CD4-positive, alpha-beta T cell (primary cell): Measurements from ENCODE around the gene VPS37D. TPM values are rescaled to one million over a fixed set of nuclear protein-coding genes. Genes with fewer than 3 reads are reported as not detected.

Experiments used
- ATAC-seq: fragments of 200-7000 bp; cut with Tn5 transposase; one replicate; pipeline ENCODE4 v1.10.0; 2022; ENCODE audit warnings: mild to moderate bottlenecking; ENCODE audit not compliant: poor library complexity
- CTCF ChIA-PET: fragments of 350-600 bp; sonication (Branson Sonifier 250); formaldehyde crosslinking; loops from one replicate; lab custom pipeline; 2021; ENCODE audit warnings: antibody characterized with exemption, inconsistent platforms; lab: Charles Lee
- POLR2A ChIA-PET: fragments of 350-600 bp; sonication (Branson Sonifier 250); formaldehyde crosslinking; loops from one replicate; lab custom pipeline; 2021; ENCODE audit warnings: antibody characterized with exemption, inconsistent platforms; lab: Charles Lee
- DNase-seq, 14 experiments: peaks; one replicate each; pipeline ENCODE4 v3.0.0-alpha.2; 2013 to 2020; ENCODE audit warnings: mixed read lengths in 2 of 14
- H3K27ac ChIP-seq, 2 donors: one replicate each; pipeline versions ENCODE4 v1.5.1 to v1.7.0; 2013; ENCODE audit warnings: low read length in 2 of 2, low read depth in 1 of 2, mild to moderate bottlenecking in 1 of 2
- H3K27me3 ChIP-seq, 2 experiments: 1 replicate in 1 of 2; 2 replicates in 1 of 2; pipeline versions ENCODE4 v1.6.1 to v1.7.0; 2013; ENCODE audit warnings: low read length in 2 of 2, control low read depth in 1 of 2, mild to moderate bottlenecking in 1 of 2, moderate library complexity in 1 of 2; ENCODE audit not compliant: insufficient read depth in 2 of 2, control insufficient read depth in 1 of 2
- H3K36me3 ChIP-seq: one replicate; pipeline ENCODE4 v1.6.1; 2013; ENCODE audit warnings: low read length, control low read depth; ENCODE audit not compliant: insufficient read depth
- H3K4me1 ChIP-seq: one replicate; pipeline ENCODE4 v1.6.1; 2013; ENCODE audit warnings: low read length, control low read depth; ENCODE audit not compliant: insufficient read depth
- H3K4me3 ChIP-seq: one replicate; pipeline ENCODE4 v1.5.1; 2013; ENCODE audit warnings: mild to moderate bottlenecking, low read length, moderate library complexity
- H3K9me3 ChIP-seq, 2 experiments: 1 replicate in 1 of 2; 2 replicates in 1 of 2; pipeline versions ENCODE4 v1.6.1 to v1.7.0; 2013; ENCODE audit warnings: low read length in 2 of 2, mild to moderate bottlenecking in 2 of 2, control low read depth in 1 of 2, moderate library complexity in 1 of 2; ENCODE audit not compliant: control insufficient read depth in 1 of 2, insufficient read depth in 1 of 2
- H3K27ac Mint-ChIP-seq: one replicate; pipeline ENCODE4 v1.8.0; 2020; ENCODE audit warnings: mixed read lengths
- H3K27me3 Mint-ChIP-seq: one replicate; pipeline ENCODE4 v1.8.0; 2021; ENCODE audit warnings: mixed read lengths
- H3K36me3 Mint-ChIP-seq: one replicate; pipeline ENCODE4 v1.8.0; 2021; ENCODE audit warnings: low read depth, mixed read lengths
- H3K4me1 Mint-ChIP-seq: one replicate; pipeline ENCODE4 v1.8.0; 2021; ENCODE audit warnings: low read depth, mixed read lengths
- H3K4me3 Mint-ChIP-seq: one replicate; pipeline ENCODE4 v1.8.0; 2020; ENCODE audit warnings: mild to moderate bottlenecking, mixed read lengths
- H3K9me3 Mint-ChIP-seq: one replicate; pipeline ENCODE4 v1.8.0; 2020; ENCODE audit warnings: mixed read lengths
- intact Hi-C, 2 experiments: fragments of 100-400 bp; cut with DNase I in 1 of 2; cut with micrococcal nuclease in 1 of 2; formaldehyde crosslinking; loops; one replicate each; pipeline versions ENCODE4 v1.15.1 to v1.9.0; 2023 to 2025; cut with DNase I, micrococcal nuclease
- total RNA-seq, 174 experiments: library from RNA in 2 of 174; stranded (reverse) in 2 of 174; gene quantifications; one replicate each; pipeline ENCODE4 v1.2.3 and lab custom pipeline; 2021 to 2026
- TF ChIP-seq, protein P1 (sequence below): fragments of 200-600 bp; IDR thresholded peaks from one replicate; pipeline ENCODE4 v1.8.0; 2022; ENCODE audit warnings: antibody characterized with exemption, mild to moderate bottlenecking

The VPS37D gene
- total RNA-seq, 2 experiments from 2014 or later: 0.81 to 0.96 TPM

DNA sequence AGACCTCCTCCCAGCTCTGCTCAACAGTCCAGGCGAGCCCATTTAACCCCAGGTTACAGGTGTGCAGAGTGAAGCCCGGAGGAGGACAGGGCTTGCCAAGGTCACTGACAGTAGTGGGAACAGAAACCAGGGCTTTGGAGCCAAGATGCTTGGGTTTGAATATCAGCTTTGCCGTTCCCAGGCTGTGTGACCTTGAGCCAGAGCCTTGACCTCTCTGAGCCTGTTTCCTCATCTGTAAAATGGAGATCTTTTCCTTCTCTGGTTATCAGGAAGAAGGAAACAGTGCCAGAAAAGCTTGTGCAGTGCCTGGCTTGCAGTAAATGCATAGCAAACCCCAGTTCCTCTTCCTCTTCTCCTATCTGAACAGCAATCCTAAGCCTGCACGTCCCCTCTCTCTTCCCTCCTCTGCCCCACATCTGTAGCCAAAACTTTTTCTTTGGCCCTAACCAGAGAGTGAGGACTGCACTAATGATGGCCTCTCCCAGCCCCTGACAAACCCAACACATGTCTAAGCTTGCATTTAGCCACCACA is 21.9 kb upstream of the VPS37D start:
- no peak for ATAC-seq

DNA sequence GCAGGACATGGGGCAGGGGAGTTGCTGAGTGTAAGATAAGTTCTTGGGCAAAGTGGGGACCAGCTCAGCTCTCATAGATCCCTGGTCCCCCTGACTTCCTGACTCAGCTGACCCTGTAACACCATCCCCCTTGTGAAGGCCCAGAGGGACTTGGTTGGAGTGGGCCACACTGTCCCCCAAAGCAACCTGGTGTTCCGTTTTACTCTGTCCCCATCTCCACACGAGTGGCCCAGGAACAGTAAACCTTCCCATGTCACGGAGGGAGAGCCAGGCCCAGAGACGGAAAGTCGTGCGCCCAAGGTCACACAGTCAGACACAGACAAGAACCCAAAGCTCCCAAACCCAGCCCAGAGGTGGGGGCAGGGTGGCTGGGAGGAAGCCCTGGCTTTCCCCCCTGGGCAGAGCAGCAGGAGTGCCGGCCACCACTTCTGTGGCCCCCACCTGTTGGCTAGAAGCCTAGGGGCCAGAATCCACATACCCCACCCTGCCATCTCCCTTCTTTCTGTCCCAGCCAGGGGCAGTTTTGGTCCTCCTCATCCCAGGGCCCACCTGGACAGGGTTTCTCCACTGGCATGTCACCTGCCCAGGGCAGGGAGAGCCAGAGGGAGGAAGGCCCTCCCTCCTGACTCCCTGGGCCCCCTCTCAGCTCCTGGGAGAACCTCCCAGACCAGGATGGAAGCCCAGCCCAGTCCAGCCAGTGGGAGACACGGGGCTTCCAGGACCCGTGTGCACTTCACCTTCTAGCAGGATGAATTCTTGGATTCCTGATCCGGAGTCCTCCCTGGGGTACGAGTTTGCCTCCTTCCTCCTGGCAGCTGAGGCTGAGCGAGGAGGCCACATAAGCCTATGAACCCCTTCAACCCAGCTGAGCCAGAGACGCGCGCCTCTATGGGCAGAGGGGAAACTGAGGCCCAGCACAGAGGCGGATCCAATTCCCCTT is 20.6 kb upstream of the VPS37D start:
- no peak overlapping the region for H3K27ac ChIP-seq
- H3K4me3 ChIP-seq: no peak overlapping the region
- TF ChIP-seq, protein P1, sequence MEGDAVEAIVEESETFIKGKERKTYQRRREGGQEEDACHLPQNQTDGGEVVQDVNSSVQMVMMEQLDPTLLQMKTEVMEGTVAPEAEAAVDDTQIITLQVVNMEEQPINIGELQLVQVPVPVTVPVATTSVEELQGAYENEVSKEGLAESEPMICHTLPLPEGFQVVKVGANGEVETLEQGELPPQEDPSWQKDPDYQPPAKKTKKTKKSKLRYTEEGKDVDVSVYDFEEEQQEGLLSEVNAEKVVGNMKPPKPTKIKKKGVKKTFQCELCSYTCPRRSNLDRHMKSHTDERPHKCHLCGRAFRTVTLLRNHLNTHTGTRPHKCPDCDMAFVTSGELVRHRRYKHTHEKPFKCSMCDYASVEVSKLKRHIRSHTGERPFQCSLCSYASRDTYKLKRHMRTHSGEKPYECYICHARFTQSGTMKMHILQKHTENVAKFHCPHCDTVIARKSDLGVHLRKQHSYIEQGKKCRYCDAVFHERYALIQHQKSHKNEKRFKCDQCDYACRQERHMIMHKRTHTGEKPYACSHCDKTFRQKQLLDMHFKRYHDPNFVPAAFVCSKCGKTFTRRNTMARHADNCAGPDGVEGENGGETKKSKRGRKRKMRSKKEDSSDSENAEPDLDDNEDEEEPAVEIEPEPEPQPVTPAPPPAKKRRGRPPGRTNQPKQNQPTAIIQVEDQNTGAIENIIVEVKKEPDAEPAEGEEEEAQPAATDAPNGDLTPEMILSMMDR: no peak
- no peak for DNase-seq
- peaks cover 10% of the 10 kb centered on the region for H3K4me1 ChIP-seq
- no peak for ATAC-seq
- Mint-ChIP-seq H3K4me3 (peak overlapping the region; percentile 25), H3K27ac (no peak overlapping the region), H3K9me3 (no peaks in the 10 kb centered on the region), H3K36me3 (no peaks in the 10 kb centered on the region), H3K4me1 (peaks cover 6% of the 10 kb centered on the region), H3K27me3 (peaks cover 76% of the 10 kb centered on the region)
- H3K9me3 ChIP-seq: peaks cover under 1 to 20% of the 10 kb centered on the region in 2 experiments
- intact Hi-C loops: loop anchor here in 1 of 2 experiments (5.0 kb wide), 1 partner anchor 80 kb away; no protein-coding TSS in a partner anchor
- POLR2A ChIA-PET: no interaction called here
- no peaks in the 10 kb centered on the region for H3K36me3 ChIP-seq
- CTCF ChIA-PET: interaction anchor here (0.5 kb wide), 1 partner anchor 134 kb away, joined by 3 read pairs; no protein-coding TSS in a partner anchor
- H3K27me3 ChIP-seq: peaks cover 40 to 57% of the 10 kb centered on the region in 2 experiments

More for the DNA sequence above, 21.9 kb upstream of the VPS37D start:
- Mint-ChIP-seq H3K4me3 (no peak overlapping the region), H3K4me1 (peaks cover 6% of the 10 kb centered on the region), H3K27ac (no peak overlapping the region), H3K27me3 (peaks cover 65% of the 10 kb centered on the region), H3K36me3 (no peaks in the 10 kb centered on the region), H3K9me3 (no peaks in the 10 kb centered on the region)
- Histone ChIP-seq H3K27me3 (peaks cover 38 to 49% of the 10 kb centered on the region in 2 experiments), H3K4me1 (peaks cover 10% of the 10 kb centered on the region), H3K9me3 (peaks cover 14 to 32% of the 10 kb centered on the region in 2 experiments), H3K4me3 (no peak overlapping the region), H3K36me3 (no peaks in the 10 kb centered on the region), H3K27ac (no peak overlapping the region)
- no peak for DNase-seq
- POLR2A ChIA-PET: no interaction called here
- TF ChIP-seq, protein P1: no peak
- CTCF ChIA-PET: no interaction called here
- intact Hi-C loops: loop anchor here in 1 of 2 experiments (5.0 kb wide), 1 partner anchor 82 kb away; no protein-coding TSS in a partner anchor

DNA sequence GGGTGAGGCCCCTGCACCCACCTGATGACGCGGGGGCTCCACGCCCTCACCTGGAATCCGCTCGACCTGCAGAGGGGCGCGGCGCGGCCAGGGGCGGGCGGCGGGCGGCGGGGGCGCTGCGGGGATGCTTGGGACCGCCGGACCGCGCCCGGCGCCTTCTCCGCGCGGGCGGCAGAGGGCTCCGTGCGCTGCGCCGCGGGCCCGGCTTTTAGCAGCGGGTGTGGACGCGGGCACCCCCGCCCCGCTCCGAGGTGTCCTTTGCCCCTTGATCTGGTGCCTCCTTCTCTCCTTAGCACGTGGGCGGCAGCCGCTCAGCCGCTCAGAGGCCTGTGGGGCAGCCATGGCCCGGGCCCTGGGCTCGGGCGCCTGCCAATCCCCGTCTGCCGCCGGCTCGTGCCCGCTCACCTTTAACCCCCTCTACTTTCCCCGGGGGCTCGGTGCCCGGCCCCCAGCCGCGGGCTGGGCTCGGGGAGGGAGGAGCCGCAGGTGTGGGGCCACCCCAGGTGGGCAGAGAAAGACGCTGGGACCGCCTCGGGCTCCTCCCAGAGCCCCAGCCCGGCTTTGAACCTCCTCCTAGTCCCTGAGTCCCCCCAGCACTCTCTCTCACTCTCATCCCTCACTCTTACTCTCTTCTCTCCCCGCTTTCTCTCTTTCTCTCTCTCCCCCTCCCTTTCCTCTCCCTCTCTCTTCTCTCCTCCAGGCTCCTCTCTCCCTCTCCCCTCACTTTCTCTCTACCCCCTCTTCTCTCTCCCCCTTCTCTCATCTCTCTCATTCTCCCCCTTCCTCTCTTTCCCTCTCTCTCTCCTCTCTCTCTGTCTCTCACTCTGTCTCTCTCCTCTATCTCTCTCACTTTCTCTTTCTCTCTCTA is 19.7 kb upstream of the VPS37D start:
- ATAC-seq (peak; percentile 85), DNase-seq (peak in 8 of 14 experiments; percentile 11 to 71 (median 34))
- TF ChIP-seq, protein P1: no peak
- H3K4me1 Mint-ChIP-seq: peaks cover 6% of the 10 kb centered on the region
- H3K9me3 Mint-ChIP-seq: no peaks in the 10 kb centered on the region
- Histone ChIP-seq H3K36me3 (no peaks in the 10 kb centered on the region), H3K4me1 (peaks cover 10% of the 10 kb centered on the region), H3K9me3 (peaks cover 0 to 14% of the 10 kb centered on the region in 2 experiments), H3K27ac (no peak overlapping the region), H3K27me3 (peaks cover 46 to 63% of the 10 kb centered on the region in 2 experiments), H3K4me3 (peak overlapping the region; percentile 7)
- ChIA-PET CTCF (no interaction called here), POLR2A (no interaction called here)
- H3K27me3 Mint-ChIP-seq: peaks cover 80% of the 10 kb centered on the region
- no peaks in the 10 kb centered on the region for H3K36me3 Mint-ChIP-seq
- no peak overlapping the region for H3K27ac Mint-ChIP-seq
- H3K4me3 Mint-ChIP-seq: peak overlapping the region; percentile 34
- intact Hi-C loops: loop anchor here in 1 of 2 experiments (5.0 kb wide), 1 partner anchor 79 kb away; no protein-coding TSS in a partner anchor
